WTC11 (cell line): ENCODE measurements around the gene BCLAF1. TPM values are rescaled to one million over a fixed set of nuclear protein-coding genes. Genes with fewer than 3 reads are reported as not detected.

ENCODE experiments used
- ATAC-seq: fragments of 200-7000 bp; cut with Tn5 transposase; 2 replicates; pipeline ENCODE4 v1.10.0; 2021; ENCODE audit warnings: mild to moderate bottlenecking, moderate library complexity
- CTCF ChIA-PET: fragments of 300-600 bp; sonication (Branson Sonifier 250); formaldehyde crosslinking; loops from one replicate; lab custom pipeline; 2021; ENCODE audit warnings: antibody characterized with exemption; lab: Charles Lee
- POLR2A ChIA-PET: fragments of 350-600 bp; sonication (Branson Sonifier 250); formaldehyde crosslinking; loops from one replicate; lab custom pipeline; 2021; ENCODE audit warnings: antibody characterized with exemption; lab: Charles Lee
- DNase-seq: peaks from one replicate; pipeline ENCODE4 v3.0.0; 2021; ENCODE audit warnings: low spot score
- H3K27ac Mint-ChIP-seq: 2 replicates; pipeline ENCODE4 v1.8.0; 2021; ENCODE audit warnings: mixed read lengths
- H3K27me3 Mint-ChIP-seq: 2 replicates; pipeline ENCODE4 v1.8.0; 2021; ENCODE audit warnings: low read depth, mild to moderate bottlenecking, moderate library complexity, mixed read lengths
- H3K36me3 Mint-ChIP-seq: 2 replicates; pipeline ENCODE4 v1.8.0; 2021; ENCODE audit warnings: mixed read lengths
- H3K4me1 Mint-ChIP-seq: 2 replicates; pipeline ENCODE4 v1.8.0; 2022; ENCODE audit warnings: mixed read lengths
- H3K4me3 Mint-ChIP-seq: 2 replicates; pipeline ENCODE4 v1.8.0; 2021; ENCODE audit warnings: mild to moderate bottlenecking, moderate library complexity, mixed read lengths
- H3K9me3 Mint-ChIP-seq: 2 replicates; pipeline ENCODE4 v1.8.0; 2021; ENCODE audit warnings: mixed read lengths
- CBFB ChIP-seq: sonication (generic); formaldehyde crosslinking; IDR thresholded peaks from 2 replicates; pipeline ENCODE4 v1.8.1; 2022; ENCODE audit warnings: mild to moderate bottlenecking, low read depth, missing genetic modification reagents
- CREB1 ChIP-seq: sonication (generic); formaldehyde crosslinking; IDR thresholded peaks from 2 replicates; pipeline ENCODE4 v1.8.0; 2023; ENCODE audit warnings: mild to moderate bottlenecking, missing genetic modification reagents
- E2F4 ChIP-seq: sonication (generic); formaldehyde crosslinking; IDR thresholded peaks from 2 replicates; pipeline ENCODE4 v1.8.1; 2022; ENCODE audit warnings: low read depth, mild to moderate bottlenecking, moderate library complexity, missing genetic modification reagents, borderline replicate concordance
- E2F5 ChIP-seq: sonication (generic); formaldehyde crosslinking; IDR thresholded peaks from 2 replicates; pipeline ENCODE4 v1.8.1; 2022; ENCODE audit warnings: mild to moderate bottlenecking, moderate library complexity, missing genetic modification reagents
- ETV6 ChIP-seq: sonication (generic); formaldehyde crosslinking; IDR thresholded peaks from 2 replicates; pipeline ENCODE4 v1.8.1; 2022; ENCODE audit warnings: mild to moderate bottlenecking, missing genetic modification reagents
- IRF2 ChIP-seq: sonication (generic); formaldehyde crosslinking; IDR thresholded peaks from 2 replicates; pipeline ENCODE4 v1.8.0; 2022; ENCODE audit warnings: low read depth, missing genetic modification reagents, borderline replicate concordance
- JUN ChIP-seq: sonication (generic); formaldehyde crosslinking; IDR thresholded peaks from 2 replicates; pipeline ENCODE4 v1.8.0; 2023; ENCODE audit warnings: mild to moderate bottlenecking, missing genetic modification reagents
- MYBL2 ChIP-seq: sonication (generic); formaldehyde crosslinking; IDR thresholded peaks from 2 replicates; pipeline ENCODE4 v1.8.1; 2023; ENCODE audit warnings: mild to moderate bottlenecking, moderate library complexity, missing genetic modification reagents
- NR3C1 ChIP-seq: sonication (generic); formaldehyde crosslinking; conservative IDR thresholded peaks from 2 replicates; pipeline ENCODE4 v1.8.1; 2023; ENCODE audit warnings: low read depth, mild to moderate bottlenecking, missing genetic modification reagents
- OVOL2 ChIP-seq: fragments of 250-450 bp; sonication (Bioruptor Pico); IDR thresholded peaks from 2 replicates; pipeline ENCODE4 v1.9.0; 2021; ENCODE audit warnings: mild to moderate bottlenecking, borderline replicate concordance
- PRRX2 ChIP-seq: fragments of 250-450 bp; sonication (Bioruptor Pico); IDR thresholded peaks from 2 replicates; pipeline ENCODE4 v1.8.0; 2021; ENCODE audit warnings: mild to moderate bottlenecking
- STAT6 ChIP-seq: sonication (generic); formaldehyde crosslinking; conservative IDR thresholded peaks from 2 replicates; pipeline ENCODE4 v1.8.1; 2023; ENCODE audit warnings: mild to moderate bottlenecking, low read depth, missing genetic modification reagents, moderate library complexity
- TP53 ChIP-seq: sonication (generic); formaldehyde crosslinking; IDR thresholded peaks from 2 replicates; pipeline ENCODE4 v1.8.1; 2023; ENCODE audit warnings: mild to moderate bottlenecking, missing genetic modification reagents
- ZNF121 ChIP-seq: sonication (generic); formaldehyde crosslinking; IDR thresholded peaks from 2 replicates; pipeline ENCODE4 v1.8.0; 2023; ENCODE audit warnings: missing genetic modification reagents
- ZNF317 ChIP-seq: sonication (generic); formaldehyde crosslinking; IDR thresholded peaks from 2 replicates; pipeline ENCODE4 v1.8.1; 2023; ENCODE audit warnings: low read depth, mild to moderate bottlenecking, moderate library complexity, missing genetic modification reagents, borderline replicate concordance
- ZNF512 ChIP-seq: sonication (generic); formaldehyde crosslinking; IDR thresholded peaks from 2 replicates; pipeline ENCODE4 v1.8.1; 2022; ENCODE audit warnings: missing genetic modification reagents, borderline replicate concordance
- ZNF532 ChIP-seq: fragments of 250-450 bp; sonication (Bioruptor Pico); IDR thresholded peaks from 2 replicates; pipeline ENCODE4 v1.9.0; 2021; ENCODE audit warnings: mild to moderate bottlenecking, borderline replicate concordance
- total RNA-seq: library from RNA; stranded (reverse); gene quantifications from 3 replicates; pipeline ENCODE4 v1.2.3, GENCODE V29; 2021

BCLAF1 gene
- total RNA-seq, 1 experiment from 2014 or later: 184 TPM

- H3K4me1 Mint-ChIP-seq: peaks cover 3% of the 10 kb centered on the region; the same call in 1 of the 2 replicates
- no peak for TF ChIP-seq IRF2 (CRISPR knock-in tag)
- TF ChIP-seq E2F4 (CRISPR knock-in tag): no peak
- TF ChIP-seq ZNF512: no peak
- no peak for TF ChIP-seq ETV6 (CRISPR knock-in tag)
- TF ChIP-seq E2F5 (CRISPR knock-in tag): no peak
- TF ChIP-seq PRRX2 (CRISPR knock-in tag): no peak
- TF ChIP-seq ZNF532: no peak
- no peak for TF ChIP-seq CREB1 (CRISPR knock-in tag)
- no peak for TF ChIP-seq OVOL2 (CRISPR knock-in tag)
- no peak for TF ChIP-seq STAT6 (CRISPR knock-in tag)
- TF ChIP-seq MYBL2 (CRISPR knock-in tag): no peak
- TF ChIP-seq ZNF317 (CRISPR knock-in tag): no peak
- no peak for TF ChIP-seq ZNF121 (CRISPR knock-in tag)
- TF ChIP-seq JUN (CRISPR knock-in tag): no peak
- TF ChIP-seq NR3C1 (CRISPR knock-in tag): no peak
- TF ChIP-seq CBFB (CRISPR knock-in tag): no peak
- no peak for TF ChIP-seq TP53 (CRISPR knock-in tag)
- no peak overlapping the region for H3K4me3 Mint-ChIP-seq
- H3K36me3 Mint-ChIP-seq: no peaks in the 10 kb centered on the region
- peaks cover 9% of the 10 kb centered on the region; the same call in 1 of the 2 replicates for H3K9me3 Mint-ChIP-seq
- ATAC-seq (no peak), DNase-seq (no peak)
- POLR2A ChIA-PET: no interaction called here
- H3K27me3 Mint-ChIP-seq: no peaks in the 10 kb centered on the region
- CTCF ChIA-PET: interaction anchor here (1.0 kb wide), 1 partner anchor 14 kb away, joined by 3 read pairs; no protein-coding TSS in a partner anchor
- H3K27ac Mint-ChIP-seq: no peak overlapping the region
These were observed 13.9 kb upstream of the BCLAF1 start for GRCh38 chr6:136303516-136303915.
